NCI-H1930 (cell line): Measurements from ENCODE around the gene PLCD1.
"Not testable (repeated sequence)": the region's sequence is repeated elsewhere in the genome, so short reads cannot be mapped to it uniquely, and the experiment has no call there.

ENCODE experiments used
- DNase-seq, 2 experiments: peaks; one replicate each; lab custom pipeline; 2025; lab: John Stamatoyannopoulos, UW

Gene PLCD1

GRCh38 chr3:38029400-38030125 is at the start of gene PLCD1:
Gene PLCD1, minus strand, starts transcription at chr3:38029642. Its CDS starts 103 bp downstream, at chr3:38029539.
- peak; percentile 14 to 48 for DNase-seq

GRCh38 chr3:38077073-38077472 is 47.6 kb upstream of the PLCD1 start:
- DNase-seq, result not testable (repeated sequence)

GRCh38 chr3:38070013-38070412 is 40.6 kb upstream of the PLCD1 start:
- DNase-seq, result no peak

- no peak for DNase-seq
These were observed 38.2 kb upstream of the PLCD1 start for GRCh38 chr3:38067508-38068233.

- DNase-seq, result not testable (repeated sequence)
These were observed 35.0 kb upstream of the PLCD1 start for GRCh38 chr3:38064453-38064852.

GRCh38 chr3:38062809-38063208 is 33.4 kb upstream of the PLCD1 start:
- DNase-seq, result no peak

GRCh38 chr3:38059591-38059990 is 30.1 kb upstream of the PLCD1 start:
- no peak for DNase-seq

- DNase-seq, result no peak
These were observed 29.7 kb upstream of the PLCD1 start for GRCh38 chr3:38059148-38059547.

GRCh38 chr3:38054499-38055001 is 25.1 kb upstream of the PLCD1 start:
- no peak for DNase-seq

GRCh38 chr3:38053813-38054498 is 24.5 kb upstream of the PLCD1 start:
- not testable (repeated sequence) for DNase-seq

- not testable (repeated sequence) for DNase-seq
These were observed 23.8 kb upstream of the PLCD1 start for GRCh38 chr3:38053286-38053685.

- no peak for DNase-seq
These were observed 21.7 kb upstream of the PLCD1 start for GRCh38 chr3:38051131-38051530.

- no peak for DNase-seq
These were observed 20.1 kb upstream of the PLCD1 start for GRCh38 chr3:38049358-38050126.

- DNase-seq, result no peak
These were observed 18.5 kb upstream of the PLCD1 start for GRCh38 chr3:38047896-38048295.

- DNase-seq, result no peak
These were observed 17.4 kb upstream of the PLCD1 start for GRCh38 chr3:38046821-38047220.

- no peak for DNase-seq
These were observed 16.6 kb upstream of the PLCD1 start for GRCh38 chr3:38046027-38046426.

- DNase-seq, result no peak
These were observed 14.0 kb upstream of the PLCD1 start for GRCh38 chr3:38043486-38043885.

GRCh38 chr3:38040401-38040800 is 11.0 kb upstream of the PLCD1 start:
- DNase-seq, result no peak

GRCh38 chr3:38039899-38040261 is 10.4 kb upstream of the PLCD1 start:
- DNase-seq, result no peak

GRCh38 chr3:38039101-38039898 is 9.9 kb upstream of the PLCD1 start, which contains the start of gene DLEC1:
Gene DLEC1, plus strand, starts transcription at chr3:38039208. Its CDS starts 18 bp downstream, at chr3:38039226.
- DNase-seq, result no peak

- no peak for DNase-seq
These were observed 9.0 kb upstream of the PLCD1 start for GRCh38 chr3:38038447-38038911.
